G401.6 (cell line): Measurements from ENCODE around the gene SLC22A31.

Experiments used
- FAIRE-seq: peaks from 2 replicates; lab custom pipeline; 2012; peaks lifted over from hg19 to GRCh38; lab: Jason Lieb, UNC

SLC22A31 gene

DNA sequence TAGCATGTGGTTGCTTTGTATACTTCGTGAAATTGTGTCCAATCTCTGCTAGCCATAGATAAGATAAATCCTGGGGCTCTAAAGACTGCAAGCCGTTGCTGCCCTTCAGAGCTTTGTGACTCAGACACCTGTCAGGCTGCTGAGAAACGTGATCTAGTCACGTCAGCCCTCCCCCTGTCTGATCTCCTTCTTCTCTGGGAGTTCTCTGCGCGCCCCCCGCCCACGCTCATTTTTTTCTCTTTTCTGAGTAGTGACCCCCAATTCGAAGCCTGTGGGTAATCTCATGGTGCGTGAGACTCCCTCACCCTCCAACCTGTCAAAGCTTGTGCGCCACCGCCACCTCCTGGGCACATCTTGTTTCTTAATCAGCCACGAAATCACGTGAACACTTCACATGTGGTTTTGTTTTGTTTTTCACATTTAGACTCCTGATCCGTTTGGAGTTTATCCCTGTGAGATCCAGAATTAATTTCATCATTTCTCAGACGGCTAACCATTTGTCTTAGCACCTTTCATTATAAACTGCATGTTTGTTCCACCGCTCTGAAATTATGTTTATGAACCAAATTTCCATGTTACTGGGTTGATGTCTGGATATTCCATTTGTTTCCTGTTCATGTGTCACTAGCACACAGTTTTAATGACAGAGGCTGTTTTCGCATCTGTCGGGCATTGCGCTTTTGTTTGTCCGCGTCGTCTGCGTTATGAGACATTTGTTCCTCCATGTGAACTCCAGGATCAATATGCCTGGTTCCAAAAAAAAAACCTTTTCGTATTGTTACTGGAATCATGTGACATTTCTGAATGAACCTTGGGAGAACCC, 16.2 kb upstream of the SLC22A31 start:
- peak; percentile 70 for FAIRE-seq

DNA sequence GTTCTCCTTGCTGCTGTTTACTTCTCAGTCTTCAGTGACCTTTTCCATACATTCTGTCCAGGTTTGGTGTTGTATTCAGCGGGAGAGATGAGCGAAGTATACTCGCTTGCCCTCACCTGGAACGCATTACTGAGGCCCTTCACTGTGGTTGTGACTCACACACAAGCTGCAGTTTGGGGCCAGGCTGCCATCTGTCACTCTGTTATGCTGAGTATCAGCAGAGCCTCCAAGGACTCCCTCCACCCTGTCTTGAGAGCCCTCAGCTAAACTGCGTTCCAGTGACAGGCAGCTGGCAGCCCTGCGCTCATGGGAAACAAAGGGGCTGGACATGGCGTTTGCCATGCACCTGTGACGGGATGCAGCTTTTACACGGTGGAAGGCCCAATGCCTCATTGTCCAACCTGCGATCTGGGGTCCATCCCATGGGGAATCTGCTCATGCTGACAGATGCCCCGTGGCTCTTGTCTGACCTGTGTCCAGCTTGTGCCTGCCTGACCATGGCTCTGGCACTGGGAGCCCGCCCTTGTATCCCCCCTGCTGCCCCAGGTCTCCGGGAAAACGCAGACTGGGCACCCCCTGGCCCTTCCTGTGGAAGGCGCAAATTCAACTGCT, 10.7 kb upstream of the SLC22A31 start:
- no peak for FAIRE-seq

DNA sequence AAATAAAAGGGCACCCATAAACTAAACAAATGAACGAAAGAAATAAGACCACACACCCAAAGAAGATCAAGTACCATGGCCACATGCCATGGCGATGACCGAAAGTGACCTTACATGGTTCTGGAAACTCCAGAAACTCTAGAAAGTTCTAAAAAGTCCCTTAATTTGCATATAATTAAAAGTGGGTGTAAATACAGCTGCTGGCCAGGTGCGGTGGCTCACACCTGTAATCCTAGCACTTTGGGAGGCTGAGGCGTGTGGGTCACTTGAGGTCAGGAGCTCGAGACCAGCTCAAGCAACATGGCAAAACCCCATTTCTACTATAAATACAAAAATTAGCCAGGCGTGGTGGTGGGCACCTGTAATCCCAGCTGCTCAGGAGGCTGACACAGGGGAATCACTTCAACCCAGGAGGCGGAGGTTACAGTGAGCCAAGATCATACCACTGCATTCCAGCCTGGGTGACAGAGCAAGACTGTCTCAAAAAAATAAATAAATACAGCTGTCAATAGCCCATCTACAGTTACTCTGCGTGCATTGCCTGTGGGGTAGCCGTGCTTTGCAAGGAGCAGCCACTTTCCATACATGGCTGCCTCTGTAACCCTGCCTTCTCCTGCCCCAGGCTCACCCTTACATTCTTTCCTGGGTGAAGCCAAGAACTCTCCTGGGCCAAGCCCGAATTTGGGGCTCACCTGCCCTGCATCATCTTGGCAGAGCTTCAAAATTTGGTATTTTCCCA, 10.0 kb upstream of the SLC22A31 start:
- no peak for FAIRE-seq

DNA sequence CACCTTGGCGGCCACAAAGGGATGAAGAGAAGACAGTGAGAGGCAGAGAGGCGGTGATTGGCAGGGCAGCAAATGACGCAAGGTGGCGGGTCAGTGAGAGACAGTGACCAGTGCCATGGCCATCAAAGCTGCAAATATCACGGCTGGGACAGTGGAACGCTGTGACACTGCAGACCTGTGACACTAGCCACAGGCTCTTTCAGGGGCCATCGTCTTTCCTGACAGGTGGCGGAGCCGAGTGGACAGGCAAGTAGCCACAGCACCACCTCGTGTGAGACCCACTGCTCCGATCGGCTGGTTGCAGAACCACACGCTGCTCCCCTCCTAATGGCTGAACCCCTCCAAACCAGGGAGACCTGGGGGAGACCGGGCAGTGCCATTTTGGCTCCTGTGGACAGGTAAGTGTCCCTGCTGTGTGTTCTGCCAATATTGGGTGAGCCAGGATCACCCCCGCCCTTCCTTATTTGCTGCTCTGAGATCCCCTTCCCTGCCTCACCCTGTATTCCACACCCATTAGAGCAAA, 9.2 kb upstream of the SLC22A31 start:
- no peak for FAIRE-seq

DNA sequence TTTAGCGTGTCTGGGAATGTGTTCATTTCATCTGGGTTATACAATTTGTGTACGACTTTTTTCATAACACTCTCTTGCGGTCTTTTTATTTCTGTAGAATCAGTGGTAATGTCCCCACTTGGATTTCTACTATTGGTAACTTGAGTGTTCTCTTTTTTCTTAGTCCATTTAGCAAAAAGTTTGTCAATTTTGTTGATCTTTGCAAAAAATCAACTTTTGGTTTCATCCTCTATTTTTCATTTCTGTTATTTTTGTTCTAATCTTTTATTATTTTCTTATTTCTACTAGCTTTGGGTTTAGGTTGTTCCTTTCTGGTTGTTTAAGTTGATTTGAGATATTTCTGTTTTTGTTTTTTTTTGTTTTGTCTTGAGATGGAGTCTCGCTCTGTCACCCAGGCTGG, 7.7 kb upstream of the SLC22A31 start:
- FAIRE-seq, result no peak

GRCh38 chr16:89202422-89203215, 2.3 kb upstream of the SLC22A31 start:
- no peak for FAIRE-seq

- no peak for FAIRE-seq
Observed at GRCh38 chr16:89201439-89202377, 1.4 kb upstream of the SLC22A31 start.

DNA sequence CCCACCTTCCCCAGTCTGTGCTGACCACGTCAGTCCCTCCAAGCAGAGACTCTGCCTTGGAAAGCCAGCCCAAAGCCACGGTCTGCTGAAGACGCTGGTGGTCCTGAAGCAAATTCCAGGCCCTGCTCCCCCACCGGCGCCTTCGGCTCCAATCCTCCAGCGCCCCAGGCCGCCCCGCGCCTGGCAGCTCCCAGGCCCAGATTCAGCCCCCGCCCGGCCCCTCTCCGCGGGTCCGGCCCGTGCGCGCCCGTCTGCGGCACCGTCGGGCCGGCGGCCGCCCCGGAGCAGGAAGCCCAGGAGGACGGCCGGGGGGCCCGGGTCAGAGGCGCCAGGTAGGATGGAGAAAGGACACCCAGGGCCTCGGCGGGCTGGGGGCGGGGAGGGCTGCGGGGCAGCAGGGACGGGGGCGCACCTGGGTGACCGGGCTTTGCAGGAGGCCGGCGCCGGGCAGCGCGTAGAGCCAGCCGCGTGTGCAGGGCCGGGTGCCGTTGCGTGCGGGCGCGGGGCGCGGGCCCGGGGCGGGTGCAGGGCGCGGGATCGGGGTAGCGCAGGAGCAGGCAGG, 594 bp upstream of the SLC22A31 start:
- no peak for FAIRE-seq

GRCh38 chr16:89199241-89200123, 855 bp downstream of the SLC22A31 start:
- no peak for FAIRE-seq

DNA sequence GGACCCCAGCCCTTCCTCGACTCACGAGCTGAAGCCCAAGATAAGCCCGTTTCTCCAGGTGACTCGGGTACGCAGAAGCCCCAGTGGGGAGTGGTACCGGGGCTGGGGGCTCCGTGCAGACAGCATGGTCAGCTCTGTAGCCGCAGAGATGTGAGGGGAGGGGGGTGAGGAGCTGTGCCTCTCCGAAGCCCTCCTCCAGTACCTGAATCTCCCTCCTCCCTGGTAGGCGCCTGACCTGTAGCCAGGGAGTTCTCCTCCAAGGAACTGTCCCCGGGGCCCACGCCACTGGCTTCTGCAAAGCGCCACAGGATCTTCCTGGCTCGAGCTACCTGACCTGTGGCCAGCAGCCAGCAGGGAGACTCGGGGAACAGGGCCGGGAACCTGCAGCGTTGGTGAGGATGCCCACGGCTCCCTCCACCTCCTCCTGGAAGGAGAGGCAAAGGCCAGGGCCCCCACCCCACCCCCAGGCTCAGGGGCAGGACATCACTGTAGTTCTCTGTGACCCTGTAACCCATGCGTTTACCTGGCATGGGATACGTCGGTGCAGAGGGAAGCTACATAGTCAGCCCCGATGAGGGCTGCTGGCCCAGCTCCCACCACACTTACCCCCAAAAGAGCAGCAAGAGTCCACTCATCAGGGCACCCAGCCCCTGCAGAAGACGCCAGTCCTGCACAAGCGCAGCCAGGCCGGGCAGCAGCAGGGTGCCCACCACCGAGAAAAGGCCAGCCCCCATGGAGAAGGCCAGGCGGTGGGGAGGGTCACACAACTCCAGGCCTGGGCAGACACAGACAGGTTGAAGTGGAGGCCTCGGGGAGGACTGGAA, 1.7 kb downstream of the SLC22A31 start:
- no peak for FAIRE-seq

- FAIRE-seq, result no peak
Observed at GRCh38 chr16:89197633-89198416, 2.5 kb downstream of the SLC22A31 start.

GRCh38 chr16:89197033-89197632, 3.2 kb downstream of the SLC22A31 start:
- no peak for FAIRE-seq

GRCh38 chr16:89195521-89196171, 4.7 kb downstream of the SLC22A31 start:
- FAIRE-seq, result no peak

DNA sequence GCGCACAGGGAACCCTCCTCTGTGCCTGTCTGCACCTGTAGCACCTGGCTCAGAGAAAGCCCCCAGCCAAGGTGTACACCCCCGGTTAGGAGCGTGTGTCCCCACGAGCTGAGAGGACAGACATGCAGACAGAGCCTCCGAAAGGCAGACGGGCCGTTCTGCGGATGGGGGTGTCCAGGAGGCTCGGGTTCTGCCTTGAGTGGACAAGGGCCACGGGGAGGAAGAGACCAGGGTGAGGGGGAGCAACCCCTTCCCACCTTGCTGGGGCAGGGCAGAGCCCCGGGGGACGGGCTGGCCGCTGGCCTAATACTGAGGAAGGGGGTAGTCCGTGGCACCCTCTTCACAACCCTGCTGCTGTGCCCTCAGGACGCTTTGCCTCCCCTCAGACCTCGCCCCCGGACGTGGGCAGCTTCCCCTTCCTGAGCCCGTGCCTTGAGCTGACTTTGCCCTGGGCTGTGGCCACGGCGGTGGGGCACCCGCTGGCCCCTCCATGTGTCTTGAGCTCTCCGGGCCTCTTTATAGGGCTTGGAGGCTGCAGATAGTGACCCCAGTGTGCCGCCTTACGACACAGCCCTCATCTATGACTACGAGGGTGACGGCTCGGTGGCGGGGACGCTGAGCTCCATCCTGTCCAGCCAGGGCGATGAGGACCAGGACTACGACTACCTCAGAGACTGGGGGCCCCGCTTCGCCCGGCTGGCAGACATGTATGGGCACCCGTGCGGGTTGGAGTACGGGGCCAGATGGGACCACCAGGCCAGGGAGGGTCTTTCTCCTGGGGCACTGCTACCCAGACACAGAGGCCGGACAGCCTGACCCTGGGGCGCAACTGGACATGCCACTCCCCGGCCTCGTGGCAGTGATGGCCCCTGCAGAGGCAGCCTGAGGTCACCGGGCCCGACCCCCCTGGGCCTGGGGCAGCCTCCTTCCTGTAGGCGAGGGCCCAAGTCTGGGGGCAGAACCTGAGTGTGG, 5.7 kb downstream of the SLC22A31 start:
- FAIRE-seq, result no peak

DNA sequence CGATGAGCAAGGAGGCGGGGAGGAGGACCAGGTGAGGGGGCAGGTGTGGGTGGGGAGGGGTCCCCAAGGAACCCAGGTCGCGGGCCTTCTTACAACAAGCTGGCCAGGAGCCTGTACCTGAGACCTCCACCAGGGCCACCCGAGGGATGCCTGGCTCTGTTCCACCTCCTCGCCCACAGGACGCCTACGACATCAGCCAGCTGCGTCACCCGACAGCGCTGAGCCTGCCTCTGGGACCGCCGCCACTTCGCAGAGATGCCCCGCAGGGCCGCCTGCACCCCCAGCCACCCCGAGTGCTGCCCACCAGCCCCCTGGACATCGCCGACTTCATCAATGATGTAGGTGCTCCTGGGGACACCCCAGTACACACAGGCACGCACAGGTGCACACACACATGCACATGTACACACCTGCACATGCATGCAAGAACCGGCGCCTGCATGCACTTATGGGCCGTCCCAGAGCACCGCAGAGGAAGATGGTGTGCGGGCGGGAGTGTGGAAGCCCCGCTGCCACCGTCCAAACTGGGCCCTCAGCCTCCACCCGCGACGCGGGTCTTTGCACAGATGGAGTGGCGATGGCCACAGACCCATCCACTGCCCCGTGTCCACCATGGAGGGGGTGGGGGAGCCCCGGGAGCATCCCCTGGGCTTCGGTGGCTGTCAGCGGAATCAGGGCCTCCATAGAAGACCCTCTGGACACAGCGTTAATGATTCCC, 6.6 kb downstream of the SLC22A31 start:
- FAIRE-seq, result no peak
